ENCODE measurements around the gene ENSA. TPM values are rescaled to one million over a fixed set of nuclear protein-coding genes. Genes with fewer than 3 reads are reported as not detected.

ENSA gene
- total and polyA plus RNA-seq, 2 donors (not counting 3 experiments of a cell fraction or from before 2014, with no cell fraction given) = 32.4 to 155 TPM

DNA sequence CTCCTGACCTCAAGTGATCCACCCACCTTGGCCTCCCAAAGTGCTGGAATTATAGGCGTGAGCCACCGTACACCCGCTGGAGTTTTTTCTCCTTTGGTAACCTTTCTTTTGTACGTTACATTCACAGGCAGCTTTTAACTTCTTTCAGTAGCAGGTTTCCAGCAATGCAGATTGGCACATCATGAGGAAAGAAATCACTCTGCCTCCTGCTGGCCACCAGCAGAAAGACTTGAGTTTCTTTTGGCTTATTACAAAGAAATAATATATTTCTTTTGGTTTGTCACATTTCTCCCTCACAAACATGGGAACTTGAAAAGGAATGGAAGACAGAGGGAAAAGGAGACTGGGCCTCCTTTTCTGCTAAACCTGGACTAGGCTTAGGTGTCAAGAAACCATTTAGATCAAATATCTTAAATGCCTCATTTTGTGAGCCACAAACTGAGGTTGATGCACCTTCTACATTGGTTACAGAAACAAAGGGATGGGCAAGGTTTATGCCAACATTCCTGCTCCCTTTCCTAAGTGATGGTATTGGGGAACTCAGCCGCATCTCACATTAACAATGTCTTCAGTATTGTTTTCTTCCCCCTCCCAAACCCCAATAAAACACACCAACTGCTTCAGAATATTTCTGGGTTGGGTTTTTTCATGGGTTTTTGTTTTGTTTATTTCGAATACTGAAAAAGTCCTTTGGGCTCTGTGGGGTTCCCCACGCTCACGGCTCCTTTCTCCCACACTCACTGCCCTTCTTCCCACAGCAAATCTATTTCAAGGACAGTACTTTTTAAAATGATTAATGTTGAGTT is 7.7 kb downstream of the ENSA start:
- no peaks in the 10 kb centered on the region for H3K27me3 ChIP-seq (ENCODE audit: control insufficient read depth in 2 of 2, insufficient read depth in 2 of 2, low read length in 2 of 2)
- peak overlapping the region; percentile 7 for H3K9ac ChIP-seq (replicated peaks; ENCODE audit: extremely low read depth, insufficient read depth, low read length)
- H3K4me2 ChIP-seq (ENCODE audit: insufficient read depth, low read length) = no peak overlapping the region
- peaks cover 30% of the 10 kb centered on the region for H3K4me1 ChIP-seq (ENCODE audit: control insufficient read depth, extremely low read depth, insufficient read depth, low read length)
- peaks cover 7 to 16% of the 10 kb centered on the region in 2 experiments for H3K36me3 ChIP-seq (ENCODE audit: control insufficient read depth in 2 of 2, extremely low read depth in 1 of 2, insufficient read depth in 2 of 2, low read length in 2 of 2)
- H3K27ac ChIP-seq (ENCODE audit: insufficient read depth, low read depth, low read length) = peak overlapping the region; percentile 27
- dilution Hi-C loops (cut with MboI; ENCODE audit: extremely low pct_ligation_motif_present, low sequenced_read_pairs) = no loop called here
- DNase-seq (ENCODE audit: low read depth, low spot score) (peak; percentile 73), FAIRE-seq (peak; percentile 55)
- TF ChIP-seq, protein P1, sequence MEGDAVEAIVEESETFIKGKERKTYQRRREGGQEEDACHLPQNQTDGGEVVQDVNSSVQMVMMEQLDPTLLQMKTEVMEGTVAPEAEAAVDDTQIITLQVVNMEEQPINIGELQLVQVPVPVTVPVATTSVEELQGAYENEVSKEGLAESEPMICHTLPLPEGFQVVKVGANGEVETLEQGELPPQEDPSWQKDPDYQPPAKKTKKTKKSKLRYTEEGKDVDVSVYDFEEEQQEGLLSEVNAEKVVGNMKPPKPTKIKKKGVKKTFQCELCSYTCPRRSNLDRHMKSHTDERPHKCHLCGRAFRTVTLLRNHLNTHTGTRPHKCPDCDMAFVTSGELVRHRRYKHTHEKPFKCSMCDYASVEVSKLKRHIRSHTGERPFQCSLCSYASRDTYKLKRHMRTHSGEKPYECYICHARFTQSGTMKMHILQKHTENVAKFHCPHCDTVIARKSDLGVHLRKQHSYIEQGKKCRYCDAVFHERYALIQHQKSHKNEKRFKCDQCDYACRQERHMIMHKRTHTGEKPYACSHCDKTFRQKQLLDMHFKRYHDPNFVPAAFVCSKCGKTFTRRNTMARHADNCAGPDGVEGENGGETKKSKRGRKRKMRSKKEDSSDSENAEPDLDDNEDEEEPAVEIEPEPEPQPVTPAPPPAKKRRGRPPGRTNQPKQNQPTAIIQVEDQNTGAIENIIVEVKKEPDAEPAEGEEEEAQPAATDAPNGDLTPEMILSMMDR (IDR thresholded peaks at IDR 0.05; ENCODE audit: extremely low read depth in 1 of 2, insufficient read depth in 1 of 2, low read depth in 1 of 2, low read length in 2 of 2) = peak; percentile 65 to 66
- TF ChIP-seq GATA2 (IDR thresholded peaks at IDR 0.05; ENCODE audit: insufficient read depth, insufficient read length, low read depth, low read length) = no peak
- ChIA-PET CTCF (interaction anchor here (0.6 to 13.1 kb wide), 17 partner anchors 8 to 191 kb away, joined by 3 to 288 read pairs (median 5); partner anchors contain the start of genes ADAMTSL4, ENSA, GOLPH3L and MCL1), POLR2A (interaction anchor here (0.6 to 4.8 kb wide), 3 partner anchors 43 to 52 kb away, joined by 3 to 43 read pairs (median 4); partner anchors contain the start of gene MCL1)
- no peaks in the 10 kb centered on the region for H4K20me1 ChIP-seq (replicated peaks; ENCODE audit: control insufficient read depth, extremely low read depth, insufficient read depth, low read length)
- no peaks in the 10 kb centered on the region for H3K9me3 ChIP-seq (replicated peaks; ENCODE audit: control insufficient read depth, insufficient read depth, low read length)
- BruUV-seq (replicated peaks) = no TSS peak
- no peak overlapping the region for H2AFZ ChIP-seq (ENCODE audit: low read depth, low read length)
- H3K79me2 ChIP-seq (ENCODE audit: control insufficient read depth, insufficient read depth, low read length) = peaks cover 6% of the 10 kb centered on the region
- intact Hi-C loops (cut with micrococcal nuclease) = loop anchor here (1.0 to 10.0 kb wide), 8 partner anchors 8 to 301 kb away; partner anchors contain the start of genes ENSA, MCL1 and RPRD2
- H3K4me3 ChIP-seq (replicated peaks in 1 of 3; ENCODE audit: insufficient read depth in 1 of 3, low read depth in 1 of 3, low read length in 3 of 3) = no peak overlapping the region
- no peaks in the 10 kb centered on the region for H3K9me1 ChIP-seq (replicated peaks; ENCODE audit: control insufficient read depth, extremely low read depth, insufficient read depth, low read length)

DNA sequence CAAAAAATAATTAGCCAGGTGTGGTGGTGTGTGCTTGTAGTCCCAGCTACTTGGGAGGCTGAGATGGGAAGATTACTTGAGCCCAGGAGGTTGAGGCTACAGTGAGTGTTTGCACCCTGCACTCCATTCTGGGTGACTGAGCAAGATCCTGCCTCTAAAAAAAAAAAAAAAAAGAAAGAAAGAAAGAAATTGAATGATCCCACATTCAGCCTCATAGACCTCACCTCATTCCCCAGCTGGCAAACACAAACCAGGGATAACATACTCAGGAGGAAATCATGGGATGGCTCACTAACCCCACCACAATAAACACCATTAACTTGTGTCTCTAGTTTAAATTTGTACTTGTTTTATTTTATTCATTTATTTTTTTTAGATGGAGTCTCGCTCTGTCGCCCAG is 8.5 kb downstream of the ENSA start:
- FAIRE-seq (no peak), DNase-seq (ENCODE audit: low read depth, low spot score) (no peak)
- Histone ChIP-seq H3K4me2 (ENCODE audit: insufficient read depth, low read length) (no peak overlapping the region), H3K9ac (replicated peaks; ENCODE audit: extremely low read depth, insufficient read depth, low read length) (no peak overlapping the region), H2AFZ (ENCODE audit: low read depth, low read length) (no peak overlapping the region), H3K27ac (ENCODE audit: insufficient read depth, low read depth, low read length) (no peak overlapping the region), H3K9me3 (replicated peaks; ENCODE audit: control insufficient read depth, insufficient read depth, low read length) (no peaks in the 10 kb centered on the region), H3K79me2 (ENCODE audit: control insufficient read depth, insufficient read depth, low read length) (peaks cover 1% of the 10 kb centered on the region), H3K4me3 (replicated peaks in 1 of 3; ENCODE audit: insufficient read depth in 1 of 3, low read depth in 1 of 3, low read length in 3 of 3) (no peak overlapping the region), H3K4me1 (ENCODE audit: control insufficient read depth, extremely low read depth, insufficient read depth, low read length) (peaks cover 30% of the 10 kb centered on the region), H3K27me3 (ENCODE audit: control insufficient read depth in 2 of 2, insufficient read depth in 2 of 2, low read length in 2 of 2) (no peaks in the 10 kb centered on the region), H3K9me1 (replicated peaks; ENCODE audit: control insufficient read depth, extremely low read depth, insufficient read depth, low read length) (no peaks in the 10 kb centered on the region), H4K20me1 (replicated peaks; ENCODE audit: control insufficient read depth, extremely low read depth, insufficient read depth, low read length) (no peaks in the 10 kb centered on the region), H3K36me3 (ENCODE audit: control insufficient read depth in 2 of 2, extremely low read depth in 1 of 2, insufficient read depth in 2 of 2, low read length in 2 of 2) (peaks cover 5 to 13% of the 10 kb centered on the region in 2 experiments)
- dilution Hi-C loops (cut with MboI; ENCODE audit: extremely low pct_ligation_motif_present, low sequenced_read_pairs) (no loop called here), intact Hi-C loops (cut with micrococcal nuclease) (loop anchor here (1.0 to 10.0 kb wide), 7 partner anchors 8 to 301 kb away; partner anchors contain the start of genes ENSA, MCL1 and RPRD2)
- no peak for TF ChIP-seq POLR2A (IDR thresholded peaks at IDR 0.05; ENCODE audit: low read depth, low read length)
- TF ChIP-seq JUN (IDR thresholded peaks at IDR 0.05; ENCODE audit: borderline replicate concordance, insufficient read depth, insufficient read length, low read depth) = no peak
- no peak for TF ChIP-seq POLR2AphosphoS5 (IDR thresholded peaks at IDR 0.05; ENCODE audit: insufficient read depth, low read depth, low read length)
- no peak for TF ChIP-seq GATA2 (IDR thresholded peaks at IDR 0.05; ENCODE audit: insufficient read depth, insufficient read length, low read depth, low read length)
- TF ChIP-seq, protein P2, sequence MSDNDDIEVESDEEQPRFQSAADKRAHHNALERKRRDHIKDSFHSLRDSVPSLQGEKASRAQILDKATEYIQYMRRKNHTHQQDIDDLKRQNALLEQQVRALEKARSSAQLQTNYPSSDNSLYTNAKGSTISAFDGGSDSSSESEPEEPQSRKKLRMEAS (IDR thresholded peaks at IDR 0.05; ENCODE audit: insufficient read depth, insufficient read length) = no peak
- no peak for TF ChIP-seq EZH2 (IDR thresholded peaks at IDR 0.05; ENCODE audit: borderline replicate concordance, low read depth, low read length, severe bottlenecking)
- TF ChIP-seq, protein P1 (IDR thresholded peaks at IDR 0.05; ENCODE audit: extremely low read depth in 1 of 2, insufficient read depth in 1 of 2, low read depth in 1 of 2, low read length in 2 of 2) = no peak
- no peak for TF ChIP-seq FOS (IDR thresholded peaks at IDR 0.05; ENCODE audit: borderline replicate concordance, insufficient read depth, low read length)
- ChIA-PET CTCF (interaction anchor here (0.6 to 13.1 kb wide), 16 partner anchors 9 to 192 kb away, joined by 3 to 288 read pairs (median 6); partner anchors contain the start of genes ADAMTSL4, ENSA, GOLPH3L and MCL1), POLR2A (interaction anchor here (0.7 to 4.8 kb wide), 3 partner anchors 42 to 51 kb away, joined by 4 to 43 read pairs (median 5); partner anchors contain the start of gene MCL1)
- no TSS peak for BruUV-seq (replicated peaks)
